GM23338 (cell line): ENCODE results near the gene LIX1. TPM values are rescaled to one million over a fixed set of nuclear protein-coding genes. Genes with fewer than 3 reads are reported as not detected.
"Not testable (repeated sequence)": the region's sequence is repeated elsewhere in the genome, so short reads cannot be mapped to it uniquely, and the experiment has no call there.

Experiments
- ATAC-seq: fragments of 200-7000 bp; cut with Tn5 transposase; 3 replicates; pipeline ENCODE4 v1.9.1; 2020
- DNase-seq: peaks from one replicate; pipeline ENCODE4 v3.0.0-alpha.2; 2015; ENCODE audit warnings: low spot score
- H2AFZ ChIP-seq: fragments of 200-600 bp; sonication (generic); 2 replicates; pipeline ENCODE4 v1.8.0; 2016; ENCODE audit warnings: antibody characterized with exemption, mild to moderate bottlenecking, moderate library complexity
- H3F3A ChIP-seq: fragments of 200-600 bp; sonication (generic); replicated peaks from 2 replicates; pipeline ENCODE4 v1.8.0; 2017; ENCODE audit warnings: antibody characterized with exemption, mixed run types, low read depth
- H3K27ac ChIP-seq: fragments of 200-600 bp; sonication (generic); 2 replicates; pipeline ENCODE4 v1.6.1; 2016; ENCODE audit warnings: low read depth
- H3K27me3 ChIP-seq: fragments of 200-600 bp; sonication (generic); 2 replicates; pipeline ENCODE4 v1.8.0; 2016; ENCODE audit warnings: mild to moderate bottlenecking, mixed run types, moderate library complexity; ENCODE audit not compliant: insufficient read depth
- H3K36me3 ChIP-seq: fragments of 200-600 bp; sonication (generic); 2 replicates; pipeline ENCODE4 v1.8.0; 2016; ENCODE audit warnings: mild to moderate bottlenecking; ENCODE audit not compliant: insufficient read depth
- H3K4me1 ChIP-seq: fragments of 200-600 bp; sonication (generic); 2 replicates; pipeline ENCODE4 v1.8.0; 2016; ENCODE audit warnings: mild to moderate bottlenecking, moderate library complexity; ENCODE audit not compliant: insufficient read depth
- H3K4me2 ChIP-seq: fragments of 200-600 bp; sonication (generic); 2 replicates; pipeline ENCODE4 v1.7.1; 2017; ENCODE audit warnings: mixed run types
- H3K4me3 ChIP-seq: fragments of 200-600 bp; sonication (generic); 2 replicates; pipeline ENCODE4 v1.6.1; 2016; ENCODE audit warnings: mixed run types
- H3K79me2 ChIP-seq: fragments of 200-600 bp; sonication (generic); replicated peaks from 2 replicates; pipeline ENCODE4 v1.8.0; 2017; ENCODE audit warnings: mild to moderate bottlenecking; ENCODE audit not compliant: insufficient read depth
- H3K9me2 ChIP-seq: fragments of 200-600 bp; sonication (generic); 2 replicates; pipeline ENCODE4 v1.8.0; 2017; ENCODE audit not compliant: insufficient read depth
- H4K20me1 ChIP-seq: fragments of 200-600 bp; sonication (generic); replicated peaks from 2 replicates; pipeline ENCODE4 v1.8.0; 2017; ENCODE audit warnings: mild to moderate bottlenecking; ENCODE audit not compliant: insufficient read depth
- H3K27ac Mint-ChIP-seq: 2 replicates; pipeline ENCODE4 v1.8.0; 2020; ENCODE audit warnings: inconsistent platforms, mild to moderate bottlenecking, moderate library complexity, mixed read lengths
- H3K27me3 Mint-ChIP-seq: 3 replicates; pipeline ENCODE4 v1.8.0; 2022; ENCODE audit warnings: low read depth, mild to moderate bottlenecking, moderate library complexity, mixed read lengths, inconsistent platforms; ENCODE audit not compliant: insufficient read depth, poor library complexity
- H3K36me3 Mint-ChIP-seq: 3 replicates; pipeline ENCODE4 v1.8.0; 2021; ENCODE audit warnings: low read depth, mild to moderate bottlenecking, inconsistent platforms, moderate library complexity, mixed read lengths
- H3K4me1 Mint-ChIP-seq: 3 replicates; pipeline ENCODE4 v1.8.0; 2020; ENCODE audit warnings: mild to moderate bottlenecking, inconsistent platforms, mixed read lengths
- H3K4me3 Mint-ChIP-seq: 3 replicates; pipeline ENCODE4 v1.8.0; 2021; ENCODE audit warnings: moderate library complexity, mild to moderate bottlenecking, inconsistent platforms, mixed read lengths
- H3K9me3 Mint-ChIP-seq: 3 replicates; pipeline ENCODE4 v1.8.0; 2020; ENCODE audit warnings: moderate library complexity, mild to moderate bottlenecking, inconsistent platforms, mixed read lengths
- CTCF ChIP-seq, 2 experiments: fragments of 200-600 bp in 1 of 2; sonication (generic) in 1 of 2; conservative IDR thresholded peaks; 2 replicates each; pipeline versions ENCODE4 v1.5.1 to v1.6.1; 2016 to 2017; ENCODE audit warnings: antibody characterized with exemption in 2 of 2, low read depth in 2 of 2, mild to moderate bottlenecking in 2 of 2, moderate library complexity in 1 of 2
- ETS1 ChIP-seq: IDR thresholded peaks from 2 replicates; pipeline ENCODE4 v1.6.1; 2016; ENCODE audit warnings: antibody characterized with exemption
- EZH2phosphoT487 ChIP-seq: fragments of 200-600 bp; sonication (generic); IDR thresholded peaks from one replicate; pipeline ENCODE4 v1.8.1; 2018; ENCODE audit warnings: antibody characterized with exemption; ENCODE audit not compliant: unreplicated experiment
- JUNB ChIP-seq: IDR thresholded peaks from one replicate; pipeline ENCODE4 v1.6.1; 2016; ENCODE audit warnings: antibody characterized with exemption; ENCODE audit not compliant: unreplicated experiment
- POLR2AphosphoS5 ChIP-seq: IDR thresholded peaks from 2 replicates; pipeline ENCODE4 v1.6.1; 2016; ENCODE audit warnings: antibody characterized with exemption, low read depth
- REST ChIP-seq: IDR thresholded peaks from one replicate; pipeline ENCODE4 v1.6.1; 2018; ENCODE audit warnings: antibody characterized with exemption; ENCODE audit not compliant: unreplicated experiment
- STAT1 ChIP-seq: IDR thresholded peaks from one replicate; pipeline ENCODE4 v1.6.1; 2016; ENCODE audit warnings: antibody characterized with exemption; ENCODE audit not compliant: unreplicated experiment
- ZNF114 ChIP-seq: fragments of 250-450 bp; sonication (Bioruptor Pico); IDR thresholded peaks from 2 replicates; pipeline ENCODE4 v1.5.0; 2020; ENCODE audit warnings: mild to moderate bottlenecking, moderate library complexity
- ZNF331 ChIP-seq: fragments of 250-450 bp; sonication (Bioruptor Pico); IDR thresholded peaks from 2 replicates; pipeline ENCODE4 v1.5.0; 2020; ENCODE audit warnings: low read depth, mild to moderate bottlenecking, moderate library complexity
- ZNF462 ChIP-seq: fragments of 250-450 bp; sonication (Bioruptor Pico); IDR thresholded peaks from 2 replicates; pipeline ENCODE4 v1.5.0; 2020; ENCODE audit warnings: mild to moderate bottlenecking, moderate library complexity
- polyA plus RNA-seq: library from polyadenylated mRNA; unstranded; fragments of >200 nt; fragmentation: Nextera tagmentation; extraction: Ambion mirVana; gene quantifications from 2 replicates; pipeline ENCODE4 v1.2.1, GENCODE V29; 2016
- total RNA-seq: library from RNA; depleted of rRNA; stranded (reverse); fragments of >200 nt; shearing (Covaris generic); gene quantifications from 2 replicates; pipeline ENCODE4 v1.2.3, GENCODE V29; 2014

The LIX1 gene
- total and polyA plus RNA-seq, 2 experiments from 2014 or later, result 0.13 TPM; not detected in 1

- H3K4me1 Mint-ChIP-seq, result peaks cover 11% of the 10 kb centered on the region
- not testable (repeated sequence) for ATAC-seq, H3K27me3 Mint-ChIP-seq, DNase-seq, H3K9me3 Mint-ChIP-seq, H3K9me2 ChIP-seq, H2AFZ ChIP-seq, H3K4me3 ChIP-seq, H3K4me1 ChIP-seq, H3K27ac Mint-ChIP-seq, H3K27ac ChIP-seq, H3K4me3 Mint-ChIP-seq, H4K20me1 ChIP-seq, H3K4me2 ChIP-seq, H3K27me3 ChIP-seq, H3F3A ChIP-seq
- peaks cover 41% of the 10 kb centered on the region for H3K36me3 ChIP-seq
- peaks cover 37% of the 10 kb centered on the region for H3K79me2 ChIP-seq
- peaks cover 57% of the 10 kb centered on the region for H3K36me3 Mint-ChIP-seq
Observed at GRCh38 chr5:97179457-97179856, 37.0 kb upstream of the LIX1 start.

- H3K27ac ChIP-seq, result no peak overlapping the region
- Mint-ChIP-seq H3K4me3 (no peak overlapping the region), H3K36me3 (peaks cover 71% of the 10 kb centered on the region), H3K9me3 (no peaks in the 10 kb centered on the region), H3K4me1 (no peaks in the 10 kb centered on the region), H3K27me3 (no peaks in the 10 kb centered on the region), H3K27ac (no peak overlapping the region)
- H3K4me3 ChIP-seq, result no peak overlapping the region
- no peak for ATAC-seq
- no peaks in the 10 kb centered on the region for H3K4me1 ChIP-seq
- no peaks in the 10 kb centered on the region for H3F3A ChIP-seq
- H4K20me1 ChIP-seq, result peaks cover 3% of the 10 kb centered on the region; the same call in 1 of the 2 replicates
- no peak for DNase-seq
- peaks cover 61% of the 10 kb centered on the region for H3K36me3 ChIP-seq
- H2AFZ ChIP-seq, result no peak overlapping the region
- H3K79me2 ChIP-seq, result no peaks in the 10 kb centered on the region
- H3K9me2 ChIP-seq, result no peaks in the 10 kb centered on the region
- no peak overlapping the region for H3K4me2 ChIP-seq
- no peaks in the 10 kb centered on the region for H3K27me3 ChIP-seq
- TF ChIP-seq EZH2phosphoT487 (no peak), ZNF331 (no peak), ETS1 (no peak), ZNF462 (CRISPR knock-in tag) (no peak), STAT1 (no peak), POLR2AphosphoS5 (no peak), ZNF114 (no peak), REST (no peak), CTCF (conservative IDR thresholded peaks at IDR 0.05; ENCODE audit: low read depth in 2 of 2) (no peak), JUNB (no peak)
Observed at GRCh38 chr5:97172227-97172626, 29.8 kb upstream of the LIX1 start.
